ENCODE data around the gene PEX5L.
A peak's percentile ranks its signal among the peaks of the same experiment; 100 is the strongest.
"Not testable (repeated sequence)": the region's sequence is repeated elsewhere in the genome, so short reads cannot be mapped to it uniquely, and the experiment has no call there.

The PEX5L gene

GRCh38 chr3:180036671-180037455, at the start of gene PEX5L:
Gene PEX5L (minus strand): TSS chr3:180036937. CDS start chr3:180036599, 338 bp downstream.
- peak; percentile 96 for DNase-seq

GRCh38 chr3:180085122-180085710, 48.5 kb upstream of the PEX5L start:
- peak; percentile 38 for DNase-seq

- DNase-seq = no peak
These were observed 46.0 kb upstream of the PEX5L start for GRCh38 chr3:180082699-180083098.

GRCh38 chr3:180078592-180078991, 41.9 kb upstream of the PEX5L start:
- DNase-seq = no peak

GRCh38 chr3:180073561-180073960, 36.8 kb upstream of the PEX5L start:
- DNase-seq = no peak

GRCh38 chr3:180072786-180073185, 36.0 kb upstream of the PEX5L start:
- DNase-seq = no peak

GRCh38 chr3:180070925-180071324, 34.2 kb upstream of the PEX5L start:
- DNase-seq = no peak

- DNase-seq = no peak
These were observed 31.3 kb upstream of the PEX5L start for GRCh38 chr3:180068023-180068422.

GRCh38 chr3:180066598-180066997, 29.9 kb upstream of the PEX5L start:
- no peak for DNase-seq

GRCh38 chr3:180063783-180064182, 27.0 kb upstream of the PEX5L start:
- DNase-seq = no peak

GRCh38 chr3:180062771-180063170, 26.0 kb upstream of the PEX5L start:
- DNase-seq = no peak

- no peak for DNase-seq
These were observed 22.6 kb upstream of the PEX5L start for GRCh38 chr3:180059356-180059755.

GRCh38 chr3:180058238-180058637, 21.5 kb upstream of the PEX5L start:
- DNase-seq = no peak

GRCh38 chr3:180055656-180056055, 18.9 kb upstream of the PEX5L start:
- DNase-seq = not testable (repeated sequence)

GRCh38 chr3:180049391-180049790, 12.7 kb upstream of the PEX5L start:
- no peak for DNase-seq

- DNase-seq = peak; percentile 45
These were observed 12.1 kb upstream of the PEX5L start for GRCh38 chr3:180048840-180049239.

GRCh38 chr3:180048103-180048502, 11.4 kb upstream of the PEX5L start:
- no peak for DNase-seq

GRCh38 chr3:180040966-180041365, 4.2 kb upstream of the PEX5L start:
- no peak for DNase-seq

GRCh38 chr3:180036092-180036670, 556 bp downstream of the PEX5L start:
- DNase-seq = no peak

GRCh38 chr3:180026997-180027396, 9.7 kb downstream of the PEX5L start:
- no peak for DNase-seq

GRCh38 chr3:180018543-180018942, 18.2 kb downstream of the PEX5L start:
- DNase-seq = no peak

GRCh38 chr3:180017846-180018245, 18.9 kb downstream of the PEX5L start:
- no peak for DNase-seq

- no peak for DNase-seq
These were observed 24.8 kb downstream of the PEX5L start for GRCh38 chr3:180011927-180012326.

- not testable (repeated sequence) for DNase-seq
These were observed 28.4 kb downstream of the PEX5L start for GRCh38 chr3:180008318-180008717.

All from NCI-H1105 (cell line).